Left ventricle myocardium inferior (tissue), 1 donor: Measurements from ENCODE around the gene LOXHD1. TPM values are rescaled to one million over a fixed set of nuclear protein-coding genes. Genes with fewer than 3 reads are reported as not detected.

Source experiments
- DNase-seq: peaks from one replicate; pipeline ENCODE4 v3.0.0-alpha.2; 2020
- H3K27ac ChIP-seq: fragments of 200-600 bp; replicated peaks from 2 replicates; pipeline ENCODE4 v1.8.0; 2021
- H3K27me3 ChIP-seq: fragments of 200-600 bp; 2 replicates; pipeline ENCODE4 v1.8.0; 2021; ENCODE audit warnings: low read depth
- H3K36me3 ChIP-seq: fragments of 200-600 bp; 2 replicates; pipeline ENCODE4 v1.8.0; 2021
- H3K4me1 ChIP-seq: fragments of 200-600 bp; 2 replicates; pipeline ENCODE4 v1.8.0; 2021
- H3K4me3 ChIP-seq: fragments of 200-600 bp; 2 replicates; pipeline ENCODE4 v1.8.0; 2021; ENCODE audit warnings: mild to moderate bottlenecking, moderate library complexity
- H3K9me3 ChIP-seq: fragments of 200-600 bp; replicated peaks from 2 replicates; pipeline ENCODE4 v1.8.0; 2021
- CTCF ChIP-seq: fragments of 200-600 bp; IDR thresholded peaks from 2 replicates; pipeline ENCODE4 v1.8.0; 2021; ENCODE audit warnings: antibody characterized with exemption, mild to moderate bottlenecking, borderline replicate concordance
- intact Hi-C: fragments of 100-400 bp; cut with micrococcal nuclease; formaldehyde crosslinking; loops from one replicate; pipeline ENCODE4 v1.11.0; 2022
- total RNA-seq: library from RNA; stranded (reverse); fragmentation: NEBNext Ultra II Directional; extraction: Animal tissue kit (Norgen Biotek cat#: 25700); gene quantifications from one replicate; pipeline ENCODE4 v1.2.1, GENCODE V29; 2021
- donor health status: DM: no; HTN: yes; CAD: no; lungs with severe emphysema.

LOXHD1 gene
- total RNA-seq, 1 donor from 2014 or later = 0.49 TPM

- no peak overlapping the region for H3K27ac ChIP-seq
- no peaks in the 10 kb centered on the region for H3K27me3 ChIP-seq
- no peak overlapping the region for H3K4me3 ChIP-seq
- no peaks in the 10 kb centered on the region for H3K36me3 ChIP-seq
- H3K9me3 ChIP-seq = no peaks in the 10 kb centered on the region
- intact Hi-C loops = no loop called here
- no peak for DNase-seq
- TF ChIP-seq CTCF = no peak
- no peaks in the 10 kb centered on the region for H3K4me1 ChIP-seq
Measured at GRCh38 chr18:46607926-46608325, 49.1 kb downstream of the LOXHD1 start.

DNA sequence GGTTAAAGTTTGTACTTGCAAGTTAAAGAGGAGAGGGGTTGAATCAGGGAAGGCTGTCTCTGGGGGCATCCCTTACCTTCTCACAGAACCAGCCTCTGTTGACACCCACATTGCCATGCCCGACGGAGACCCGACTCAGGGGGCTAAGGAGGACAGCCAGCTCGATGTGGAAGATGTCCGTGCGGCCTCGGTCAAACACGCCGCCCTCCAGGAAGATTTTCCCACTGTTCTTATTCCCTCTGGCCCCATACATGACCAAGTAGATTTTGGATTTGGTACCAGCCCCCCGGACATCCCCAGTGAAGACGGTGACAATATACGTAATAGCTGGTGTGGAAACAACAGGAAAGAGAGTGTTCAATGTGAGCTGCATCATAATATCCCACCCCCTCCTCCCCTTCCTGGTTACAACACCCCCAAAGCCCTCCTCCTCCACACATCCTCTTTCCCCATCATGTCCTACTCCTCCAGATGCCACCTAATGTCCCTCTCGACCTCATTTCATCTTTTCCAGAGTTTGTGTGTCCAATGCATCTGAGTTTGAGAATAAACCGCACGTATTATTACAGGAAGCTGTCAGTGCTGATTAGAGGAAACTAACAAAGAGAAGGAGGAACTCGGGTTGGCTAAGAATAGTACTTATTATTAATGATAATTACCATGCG lies 55.7 kb downstream of the LOXHD1 start:
- no peaks in the 10 kb centered on the region for H3K27me3 ChIP-seq
- intact Hi-C loops = no loop called here
- no peak for DNase-seq
- no peaks in the 10 kb centered on the region for H3K4me1 ChIP-seq
- H3K9me3 ChIP-seq = peaks cover 25% of the 10 kb centered on the region
- peak overlapping the region; percentile 53 for H3K4me3 ChIP-seq
- H3K27ac ChIP-seq = peak overlapping the region; percentile 48
- H3K36me3 ChIP-seq = no peaks in the 10 kb centered on the region
- no peak for TF ChIP-seq CTCF

DNA sequence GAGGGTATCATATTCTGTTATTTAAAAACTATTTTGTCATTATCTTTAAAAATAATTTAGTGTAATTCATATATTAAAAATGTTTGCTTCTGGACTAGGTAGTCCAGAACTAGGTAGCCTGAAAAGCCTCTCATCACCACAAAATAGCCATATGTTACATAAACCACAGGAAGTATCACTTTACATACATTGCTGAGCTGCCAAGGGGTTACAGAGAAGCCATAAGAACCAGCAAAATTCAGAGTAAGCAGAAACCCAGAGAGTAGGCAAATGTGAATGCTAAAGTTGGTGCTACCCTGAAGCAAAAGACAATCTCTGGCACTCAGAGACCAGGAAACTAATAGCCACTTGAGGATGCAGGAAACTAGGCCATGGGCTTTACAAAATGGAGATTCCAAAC lies 60.9 kb downstream of the LOXHD1 start:
- intact Hi-C loops = no loop called here
- Histone ChIP-seq H3K9me3 (peaks cover 25% of the 10 kb centered on the region), H3K4me1 (peaks cover 9% of the 10 kb centered on the region), H3K27ac (no peak overlapping the region), H3K36me3 (no peaks in the 10 kb centered on the region), H3K27me3 (no peaks in the 10 kb centered on the region), H3K4me3 (no peak overlapping the region)
- TF ChIP-seq CTCF = no peak
- no peak for DNase-seq

DNA sequence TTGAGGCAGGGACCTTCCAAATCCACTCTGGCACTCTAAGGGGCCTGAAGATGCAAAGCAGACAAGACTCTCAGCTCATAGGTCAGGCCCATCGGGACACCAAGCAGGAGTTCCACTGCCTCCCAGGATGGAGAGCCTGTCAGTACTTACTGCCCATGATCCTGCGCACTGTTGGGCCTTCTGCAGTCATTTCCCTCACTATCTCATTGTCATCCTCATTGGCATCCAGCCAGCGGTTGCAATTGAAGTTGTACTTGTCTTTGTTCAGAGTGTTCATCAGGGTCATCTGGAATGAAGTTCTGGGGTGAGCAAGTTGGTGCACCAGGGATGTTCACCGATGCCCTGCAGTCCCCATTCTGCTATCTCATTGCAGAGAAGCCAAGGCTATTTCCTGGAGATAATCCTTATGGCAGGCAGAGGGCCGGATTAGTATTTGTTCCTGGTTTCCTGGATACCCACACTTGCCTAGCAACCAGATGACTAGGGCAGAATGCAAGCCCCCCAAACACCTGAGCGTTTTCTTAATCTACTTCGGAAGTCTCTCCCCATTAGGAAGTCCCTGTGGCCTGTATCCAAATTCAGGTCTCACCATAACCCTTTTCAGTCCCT lies 65.1 kb downstream of the LOXHD1 start:
- intact Hi-C loops = no loop called here
- peaks cover under 1% of the 10 kb centered on the region for H3K9me3 ChIP-seq
- H3K4me3 ChIP-seq = no peak overlapping the region
- no peak overlapping the region for H3K27ac ChIP-seq
- no peaks in the 10 kb centered on the region for H3K36me3 ChIP-seq
- no peak for TF ChIP-seq CTCF
- DNase-seq = no peak
- H3K4me1 ChIP-seq = peaks cover 18% of the 10 kb centered on the region
- H3K27me3 ChIP-seq = no peaks in the 10 kb centered on the region

- H3K27me3 ChIP-seq = no peaks in the 10 kb centered on the region
- H3K27ac ChIP-seq = no peak overlapping the region
- no peak for DNase-seq
- TF ChIP-seq CTCF = no peak
- no peaks in the 10 kb centered on the region for H3K9me3 ChIP-seq
- H3K4me1 ChIP-seq = peaks cover 18% of the 10 kb centered on the region
- H3K4me3 ChIP-seq = no peak overlapping the region
- H3K36me3 ChIP-seq = no peaks in the 10 kb centered on the region
- intact Hi-C loops = no loop called here
Measured at GRCh38 chr18:46590103-46590502, 66.9 kb downstream of the LOXHD1 start.
